G401 (cell line): ENCODE data around the gene FAM240B. TPM values are rescaled to one million over a fixed set of nuclear protein-coding genes. Genes with fewer than 3 reads are reported as not detected.

Experiments
- DNase-seq: peaks from one replicate; pipeline ENCODE4 v3.0.0-alpha.2; 2015; ENCODE audit warnings: low spot score
- in situ Hi-C: cut with HindIII; loops from 2 replicates; pipeline ENCODE4 v1.10.0; 2016; ENCODE audit warnings: low sequenced_read_pairs, mixed read lengths
- total RNA-seq: library from RNA; depleted of rRNA; stranded (reverse); fragments of >200 nt; shearing (Covaris generic); gene quantifications from 2 replicates; pipeline ENCODE4 v1.2.3, GENCODE V29; 2014; rRNA removed

Gene FAM240B
- not detected in 2 replicates for total RNA-seq

DNA sequence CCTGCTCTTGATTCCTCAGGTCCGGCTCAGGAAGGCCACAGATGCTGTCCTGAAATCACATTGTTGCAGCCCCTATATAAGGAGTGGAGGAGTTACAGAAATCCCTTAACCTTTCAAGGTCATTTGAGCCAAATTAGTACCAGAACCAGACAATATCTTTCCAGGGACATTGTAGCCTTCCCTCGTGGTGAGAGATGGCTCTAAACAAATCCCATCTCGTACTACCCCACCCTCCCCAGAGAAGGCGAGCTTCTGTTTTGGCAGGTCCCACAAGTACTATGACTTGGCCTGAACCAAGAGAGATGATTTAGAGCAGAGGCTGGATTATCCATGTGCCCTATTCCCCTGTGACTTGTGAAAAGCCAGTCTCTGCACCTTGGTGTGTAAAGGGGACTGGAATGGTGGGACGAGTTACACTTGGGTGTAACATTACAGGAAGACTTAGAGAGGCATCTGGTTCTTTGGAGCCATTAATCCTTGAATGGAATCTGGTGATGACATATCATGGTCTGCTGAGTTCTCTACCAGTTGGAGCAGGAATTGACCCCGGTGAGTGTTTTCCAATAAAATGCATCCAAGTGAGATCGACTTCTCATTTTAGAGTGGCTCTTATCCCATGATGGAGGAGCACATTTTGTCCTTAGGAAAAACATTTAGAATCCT is at the start of gene FAM240B:
Gene FAM240B (minus strand): TSS at position 51 of the 663 bp plus-strand sequence. CDS start 16,134 bp downstream, outside the sequence.
- in situ Hi-C loops = no loop called here
- no peak for DNase-seq

DNA sequence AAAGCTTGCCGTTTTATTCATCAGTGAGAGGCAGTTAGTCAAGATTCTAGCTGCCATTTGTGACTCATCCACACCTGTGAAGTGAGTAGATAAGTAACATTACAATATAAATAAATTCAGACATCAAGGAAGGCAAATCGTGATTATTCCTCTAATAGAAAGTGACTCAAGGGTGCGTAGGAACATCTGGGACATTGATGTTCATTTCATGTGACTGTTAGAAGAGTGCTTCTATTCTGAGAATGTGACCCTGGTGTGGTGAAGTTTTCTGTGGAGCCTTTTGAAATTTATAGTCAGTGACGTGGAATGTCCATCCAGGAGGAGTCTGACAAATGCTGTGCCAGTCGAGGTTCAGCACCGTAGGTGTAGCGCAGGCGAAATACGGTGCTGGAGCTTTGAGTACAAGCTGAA is 48.4 kb upstream of the FAM240B start:
- no peak for DNase-seq
- in situ Hi-C loops = no loop called here

DNA sequence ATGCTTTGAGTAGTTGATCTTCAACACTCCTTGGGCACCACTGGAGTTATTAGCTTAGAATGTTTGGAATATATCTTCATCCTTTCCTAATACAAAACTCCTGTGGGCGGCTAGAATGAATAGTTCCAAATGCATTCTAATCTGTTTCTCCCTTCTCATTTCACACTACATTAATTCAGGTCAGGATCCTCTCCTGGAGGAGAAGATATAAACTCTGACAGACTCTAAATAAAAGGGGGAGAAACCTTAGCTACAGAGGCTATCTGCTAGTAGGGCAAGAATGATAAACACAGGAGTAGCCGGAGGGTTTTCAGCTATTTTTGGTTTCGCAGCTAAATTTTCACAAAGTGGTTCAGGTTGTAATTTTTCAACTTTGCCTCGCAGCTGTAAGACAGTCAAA is 45.2 kb upstream of the FAM240B start:
- in situ Hi-C loops = no loop called here
- no peak for DNase-seq

- DNase-seq = no peak
- in situ Hi-C loops = no loop called here
Observed at GRCh38 chr9:38761999-38762398, 42.1 kb upstream of the FAM240B start.

DNA sequence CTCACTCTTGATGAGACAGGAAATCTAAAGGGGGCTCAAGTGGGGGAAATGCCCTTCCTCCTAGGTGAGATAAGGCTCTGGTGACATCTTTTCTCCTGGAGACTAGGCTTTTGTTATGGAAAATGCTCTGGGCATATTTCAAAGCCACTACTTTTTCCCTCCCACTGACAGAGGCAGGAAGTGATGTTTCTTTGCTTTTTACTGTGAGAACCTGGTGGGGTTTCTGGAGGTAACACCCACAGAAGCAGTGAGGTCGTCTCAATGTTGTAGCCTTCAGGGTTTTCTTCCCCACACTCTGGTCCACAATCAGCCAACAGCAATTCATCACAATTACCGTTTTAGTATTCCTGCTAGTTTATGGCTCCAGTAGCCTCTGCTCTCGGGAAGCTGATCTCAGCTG is 41.4 kb upstream of the FAM240B start:
- in situ Hi-C loops = no loop called here
- no peak for DNase-seq

- in situ Hi-C loops = no loop called here
- DNase-seq = no peak
Observed at GRCh38 chr9:38756702-38757101, 36.8 kb upstream of the FAM240B start.

DNA sequence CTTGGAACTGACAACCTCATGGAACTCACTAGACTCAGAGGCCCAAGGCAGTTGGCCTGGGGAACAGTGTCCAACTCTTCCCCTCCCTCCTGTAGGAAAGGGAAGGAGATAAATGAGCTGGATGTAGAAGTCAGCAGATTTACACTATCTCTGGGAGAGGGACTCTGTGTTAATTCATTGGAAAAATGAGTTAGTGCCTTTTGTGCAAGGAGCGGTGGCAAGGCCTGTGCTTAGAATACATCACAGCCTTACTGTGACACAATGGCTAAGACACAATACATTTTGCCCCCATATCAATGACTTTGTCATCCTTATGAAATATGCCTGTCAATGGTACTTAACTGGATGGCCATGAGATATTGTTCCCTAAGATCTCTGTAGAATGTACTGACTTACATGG is 28.0 kb upstream of the FAM240B start:
- no peak for DNase-seq
- in situ Hi-C loops = no loop called here

GRCh38 chr9:38747067-38747466 is 27.1 kb upstream of the FAM240B start:
- DNase-seq = no peak

GRCh38 chr9:38746303-38746702 is 26.4 kb upstream of the FAM240B start:
- in situ Hi-C loops = no loop called here
- DNase-seq = no peak

More at GRCh38 chr9:38747067-38747466, 27.1 kb upstream of the FAM240B start:
- in situ Hi-C loops = no loop called here

DNA sequence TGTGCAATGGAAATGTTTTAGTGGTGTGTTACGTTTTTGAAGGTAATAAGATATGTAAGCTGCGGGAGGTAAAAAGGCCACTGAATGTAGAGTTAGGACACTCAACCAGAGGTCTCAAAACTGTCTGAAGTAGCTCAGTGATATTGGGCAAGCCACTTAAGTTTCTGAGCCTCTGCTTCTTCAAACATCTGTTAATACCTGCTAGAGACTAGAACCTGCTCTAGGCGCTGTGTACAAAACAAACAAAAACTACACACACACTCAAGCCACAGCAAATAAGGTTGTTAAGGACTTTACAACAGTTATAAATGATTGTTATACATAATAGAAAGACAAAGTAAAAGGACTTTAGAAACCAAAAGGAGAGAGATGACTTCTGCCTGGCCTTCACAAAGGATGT is 24.6 kb upstream of the FAM240B start:
- in situ Hi-C loops = no loop called here
- DNase-seq = no peak

GRCh38 chr9:38737246-38737645 is 17.3 kb upstream of the FAM240B start:
- DNase-seq = no peak
- in situ Hi-C loops = no loop called here

DNA sequence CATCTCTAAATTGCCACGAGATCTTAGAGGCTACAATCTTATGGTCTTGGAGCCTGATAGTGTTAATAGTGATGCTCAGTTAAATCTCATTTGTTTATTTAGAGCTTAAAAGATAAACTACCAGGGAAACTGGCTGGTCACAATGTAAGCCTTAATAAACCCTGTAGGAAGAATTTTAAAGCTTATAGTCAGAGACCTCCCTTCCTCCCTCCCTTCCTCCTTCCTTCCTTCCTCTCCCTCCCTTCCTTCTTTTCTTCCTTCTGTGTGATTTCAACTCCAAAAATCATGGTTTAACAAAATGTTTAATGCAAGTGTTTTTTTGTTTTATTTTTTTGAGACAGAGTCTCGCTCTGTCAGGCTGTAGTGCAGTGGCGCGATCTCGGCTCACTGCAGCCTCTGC is 14.9 kb upstream of the FAM240B start:
- no peak for DNase-seq
- in situ Hi-C loops = no loop called here

DNA sequence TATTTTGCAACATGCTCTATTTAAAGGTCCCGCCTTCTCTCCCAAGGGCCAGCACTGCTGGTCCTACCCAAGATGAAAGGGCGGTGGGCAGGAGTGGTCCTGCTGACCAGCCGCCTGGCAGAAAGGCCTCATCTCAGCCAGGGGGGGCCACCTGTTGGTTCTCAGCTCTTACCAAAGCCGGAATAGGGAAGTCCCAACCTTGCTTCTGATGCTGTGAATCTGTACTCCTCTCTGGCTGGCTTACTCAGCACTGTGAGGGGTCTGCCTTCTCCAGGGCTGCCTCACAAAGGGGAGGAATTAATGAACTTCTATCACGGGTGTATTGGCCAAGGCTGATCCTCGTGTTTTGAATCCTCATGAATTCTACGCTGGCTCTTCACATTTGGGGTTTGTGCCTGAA is 13.6 kb upstream of the FAM240B start:
- in situ Hi-C loops = no loop called here
- DNase-seq = no peak

GRCh38 chr9:38732885-38733284 is 13.0 kb upstream of the FAM240B start:
- in situ Hi-C loops = no loop called here
- no peak for DNase-seq

DNA sequence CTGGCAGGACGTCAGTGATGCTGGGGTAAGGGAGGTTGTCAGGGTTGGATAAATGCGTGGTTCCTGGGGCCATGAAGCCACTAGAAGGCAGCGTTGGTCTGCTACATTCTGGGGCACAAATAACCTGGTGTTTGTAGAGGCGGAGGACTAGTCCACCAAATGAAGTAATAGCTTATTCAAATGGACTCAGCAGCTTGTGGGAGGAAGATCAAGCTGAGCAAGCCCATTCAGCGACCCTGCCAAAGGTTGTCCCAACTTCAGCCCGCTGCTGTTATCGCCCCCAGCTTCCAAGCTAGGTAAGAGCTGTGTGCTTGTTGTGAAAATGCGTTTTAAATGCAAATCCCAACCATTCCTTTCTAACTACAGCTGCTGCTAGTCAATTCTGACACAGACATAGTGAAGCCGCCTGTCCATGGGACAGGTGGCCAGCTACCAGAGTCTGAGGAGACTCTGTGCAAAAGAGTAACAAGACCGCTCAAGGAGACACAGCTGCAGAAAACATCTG is 7.6 kb upstream of the FAM240B start:
- in situ Hi-C loops = no loop called here
- peak; percentile 10 for DNase-seq

DNA sequence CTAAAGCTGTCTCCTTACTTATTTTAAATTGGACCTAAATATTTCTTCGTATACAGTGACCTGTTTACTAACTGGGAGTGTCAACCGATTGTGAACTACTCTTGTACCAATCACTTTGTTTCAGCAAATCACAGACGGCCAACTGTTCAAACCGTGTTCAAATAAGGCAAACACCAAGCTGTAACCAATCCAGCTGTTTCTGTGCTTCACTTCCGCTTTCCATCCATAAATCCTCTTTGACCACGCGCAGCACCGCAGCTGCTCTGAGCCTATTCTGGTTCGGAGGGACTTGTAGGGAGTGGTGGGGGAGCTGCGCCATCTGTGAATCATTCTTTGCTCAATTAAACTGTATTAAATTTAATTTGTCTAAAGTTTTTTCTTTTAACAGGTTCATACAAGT is 4.8 kb upstream of the FAM240B start:
- in situ Hi-C loops = no loop called here
- DNase-seq = no peak

DNA sequence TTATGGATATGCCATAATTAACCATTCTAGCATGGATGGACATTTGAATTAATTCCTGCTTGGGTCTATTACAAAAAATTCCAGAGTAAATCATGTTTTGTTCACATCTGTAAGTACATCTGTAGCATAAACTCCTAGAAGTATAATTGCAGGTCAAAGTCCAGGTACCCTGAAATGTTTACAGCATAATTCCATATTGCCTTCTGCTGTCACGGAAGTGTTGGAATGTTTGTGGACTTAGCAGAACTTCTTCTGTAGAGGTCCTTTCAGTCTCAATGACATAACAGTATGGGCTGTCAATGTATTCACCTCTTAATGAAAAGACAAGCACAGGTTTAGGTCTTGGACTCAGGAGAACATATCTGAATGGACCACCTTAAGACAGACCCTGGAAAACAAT is 1.8 kb downstream of the FAM240B start:
- in situ Hi-C loops = no loop called here
- no peak for DNase-seq

DNA sequence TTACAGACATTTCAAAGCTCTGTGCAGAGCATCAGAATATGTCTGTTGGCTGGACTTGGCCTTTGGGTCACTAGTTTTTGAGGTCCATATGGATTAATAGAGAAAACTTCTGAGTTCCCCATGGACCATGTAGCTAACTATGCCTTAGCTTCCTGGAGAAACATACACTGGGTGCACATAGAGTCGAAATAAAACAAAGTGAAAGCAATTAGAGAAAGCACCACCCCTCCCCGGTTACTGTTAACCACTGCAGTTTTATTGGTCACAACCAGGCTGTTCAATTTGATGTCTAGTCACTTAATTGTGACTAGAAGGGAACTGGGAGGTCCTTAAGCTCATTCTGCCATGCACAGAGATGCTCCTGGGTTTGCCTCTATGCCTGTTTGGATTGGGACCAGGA is 4.2 kb downstream of the FAM240B start:
- DNase-seq = no peak
- in situ Hi-C loops = no loop called here

DNA sequence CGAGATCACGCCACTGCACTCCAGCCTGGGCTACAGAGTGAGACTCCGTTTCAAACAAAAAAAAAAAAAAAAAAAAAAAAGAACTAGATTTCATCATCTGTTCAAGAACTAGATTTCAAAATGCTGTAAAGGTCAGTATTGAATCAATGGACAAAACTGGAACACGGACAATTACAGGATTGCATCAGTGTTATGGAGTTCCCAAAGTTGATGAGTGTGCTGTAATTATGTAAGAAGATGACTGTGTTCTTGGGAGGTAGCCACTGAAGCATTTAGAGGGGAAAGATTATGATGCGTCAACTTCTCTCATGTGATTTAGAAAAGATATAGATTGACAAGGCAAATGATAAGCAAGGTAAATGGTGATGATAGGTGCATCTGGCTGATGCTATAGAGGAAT is 6.5 kb downstream of the FAM240B start:
- in situ Hi-C loops = no loop called here
- no peak for DNase-seq

GRCh38 chr9:38708759-38709158 is 11.2 kb downstream of the FAM240B start:
- in situ Hi-C loops = no loop called here
- no peak for DNase-seq

- no peak for DNase-seq
- in situ Hi-C loops = no loop called here
Observed at GRCh38 chr9:38707885-38708637, 11.9 kb downstream of the FAM240B start.
